H1 (cell line): Measurements from ENCODE around the gene SLFNL1. TPM values are rescaled to one million over a fixed set of nuclear protein-coding genes. Genes with fewer than 3 reads are reported as not detected.

Experiments
- CTCF ChIA-PET: fragments of 300-600 bp; sonication (Branson Sonifier 250); formaldehyde crosslinking; loops from one replicate; lab custom pipeline; 2021; ENCODE audit not compliant: partially characterized antibody; lab: Charles Lee
- POLR2A ChIA-PET: fragments of 300-600 bp; sonication (Branson Sonifier 250); formaldehyde crosslinking; loops from one replicate; lab custom pipeline; 2021; ENCODE audit warnings: inconsistent platforms; ENCODE audit not compliant: partially characterized antibody; lab: Charles Lee
- DNase-seq, 2 experiments: peaks; one replicate each; pipeline versions ENCODE4 v3.0.0 to v3.0.0-alpha.2; 2010 to 2022; ENCODE audit warnings: low spot score in 2 of 2, low read depth in 1 of 2, mixed read lengths in 1 of 2
- FAIRE-seq: peaks from 2 replicates; lab custom pipeline; 2011; peaks lifted over from hg19 to GRCh38; lab: Jason Lieb, UNC
- H2AFZ ChIP-seq: 2 replicates; pipeline ENCODE4 v1.8.1; 2012; ENCODE audit warnings: low read length, inconsistent platforms
- H2AK5ac ChIP-seq: 2 replicates; pipeline ENCODE4 v1.6.1; 2013; ENCODE audit warnings: low read depth, low read length
- H2BK120ac ChIP-seq: replicated peaks from 2 replicates; pipeline ENCODE3; 2013; ENCODE audit warnings: low read depth, low read length, inconsistent platforms
- H2BK12ac ChIP-seq: 2 replicates; pipeline ENCODE4 v1.6.1; 2013; ENCODE audit warnings: low read depth, low read length
- H2BK15ac ChIP-seq: 2 replicates; pipeline ENCODE4 v1.6.1; 2013; ENCODE audit warnings: low read length
- H2BK20ac ChIP-seq: 2 replicates; pipeline ENCODE4 v1.6.1; 2013; ENCODE audit warnings: low read length
- H2BK5ac ChIP-seq: 2 replicates; pipeline ENCODE4 v1.6.1; 2013; ENCODE audit warnings: low read depth, low read length
- H3K14ac ChIP-seq: 2 replicates; pipeline ENCODE4 v1.6.1; 2013; ENCODE audit warnings: inconsistent platforms; ENCODE audit not compliant: insufficient read length
- H3K18ac ChIP-seq: 2 replicates; pipeline ENCODE4 v1.6.1; 2013; ENCODE audit warnings: low read length; ENCODE audit errors: extremely low read depth
- H3K23ac ChIP-seq: 2 replicates; pipeline ENCODE4 v1.6.1; 2013; ENCODE audit warnings: inconsistent platforms; ENCODE audit not compliant: insufficient read length
- H3K23me2 ChIP-seq: 2 replicates; pipeline ENCODE4 v1.6.1; 2013; ENCODE audit warnings: low read depth, low read length
- H3K27ac ChIP-seq: 2 replicates; pipeline ENCODE4 v1.6.1; 2011; ENCODE audit warnings: low read depth, low read length, inconsistent platforms
- H3K27me3 ChIP-seq, 4 experiments: replicated peaks in 1 of 4; 1 replicate in 1 of 4; 2 replicates in 3 of 4; pipeline versions ENCODE4 v1.6.1 to v1.8.1; 2011 to 2013; ENCODE audit warnings: low read length in 3 of 4, mild to moderate bottlenecking in 3 of 4, inconsistent platforms in 2 of 4, mixed read lengths in 2 of 4, moderate library complexity in 1 of 4; ENCODE audit not compliant: control insufficient read depth in 3 of 4, insufficient read depth in 3 of 4; ENCODE audit errors: extremely low read depth in 1 of 4
- H3K36me3 ChIP-seq, 4 experiments: 2 replicates each; pipeline versions ENCODE4 v1.6.1 to v1.8.1; 2011 to 2013; ENCODE audit warnings: mild to moderate bottlenecking in 4 of 4, low read length in 3 of 4, moderate library complexity in 2 of 4, control low read depth in 1 of 4, inconsistent platforms in 1 of 4; ENCODE audit not compliant: insufficient read depth in 4 of 4, control insufficient read depth in 2 of 4
- H3K4ac ChIP-seq: replicated peaks from 2 replicates; pipeline ENCODE3; 2013; ENCODE audit warnings: low read length, low read depth, mixed read lengths, inconsistent platforms; ENCODE audit not compliant: insufficient read length
- H3K4me1 ChIP-seq, 4 experiments: replicated peaks in 1 of 4; 1 replicate in 1 of 4; 2 replicates in 3 of 4; pipeline versions ENCODE4 v1.6.1 to v1.8.1; 2011 to 2013; ENCODE audit warnings: low read length in 3 of 4, inconsistent platforms in 2 of 4, mixed read lengths in 1 of 4; ENCODE audit not compliant: insufficient read depth in 4 of 4, control insufficient read depth in 3 of 4
- H3K4me2 ChIP-seq, 2 experiments: 2 replicates each; pipeline versions ENCODE4 v1.6.1 to v1.8.1; 2011 to 2013; ENCODE audit warnings: low read depth in 2 of 2, low read length in 2 of 2, control low read depth in 1 of 2, inconsistent platforms in 1 of 2, mild to moderate bottlenecking in 1 of 2; ENCODE audit not compliant: insufficient read depth in 1 of 2
- H3K4me3 ChIP-seq, 4 experiments: fragments of 200-600, 300-600 bp in 1 of 4; sonication (generic), shearing (Covaris generic), sonication (Bioruptor Twin) in 1 of 4; 2 replicates each; pipeline versions ENCODE4 v1.5.1 to v1.8.1; 2011 to 2016; ENCODE audit warnings: low read length in 4 of 4, low read depth in 3 of 4, control low read depth in 2 of 4, inconsistent platforms in 2 of 4, mild to moderate bottlenecking in 2 of 4, mixed read lengths in 1 of 4, moderate library complexity in 1 of 4; ENCODE audit not compliant: insufficient read depth in 2 of 4; ENCODE audit errors: extremely low read depth in 1 of 4
- H3K56ac ChIP-seq: replicated peaks from 2 replicates; pipeline ENCODE3; 2013; ENCODE audit warnings: low read depth, mild to moderate bottlenecking, mixed read lengths, low read length, inconsistent platforms; ENCODE audit not compliant: insufficient read length
- H3K79me1 ChIP-seq: 2 replicates; pipeline ENCODE4 v1.6.1; 2013; ENCODE audit warnings: low read depth, low read length, control low read depth
- H3K79me2 ChIP-seq, 2 experiments: 2 replicates each; pipeline versions ENCODE4 v1.6.1 to v1.8.1; 2012 to 2013; ENCODE audit warnings: low read length in 2 of 2, mild to moderate bottlenecking in 2 of 2, inconsistent platforms in 1 of 2; ENCODE audit not compliant: insufficient read depth in 2 of 2, control insufficient read depth in 1 of 2
- H3K9ac ChIP-seq, 4 experiments: replicated peaks in 1 of 4; 1 replicate in 1 of 4; 2 replicates in 3 of 4; pipeline versions ENCODE4 v1.6.1 to v1.8.1; 2011 to 2013; ENCODE audit warnings: low read depth in 3 of 4, low read length in 3 of 4, control low read depth in 2 of 4, mild to moderate bottlenecking in 2 of 4, moderate library complexity in 2 of 4, inconsistent platforms in 1 of 4; ENCODE audit errors: extremely low read depth in 1 of 4
- H3K9me3 ChIP-seq, 2 experiments: 2 replicates each; pipeline versions ENCODE4 v1.6.1 to v1.8.1; 2012 to 2013; ENCODE audit warnings: mild to moderate bottlenecking in 2 of 2, moderate library complexity in 2 of 2, control low read depth in 1 of 2, inconsistent platforms in 1 of 2, low read depth in 1 of 2, low read length in 1 of 2, mixed read lengths in 1 of 2; ENCODE audit not compliant: insufficient read depth in 2 of 2
- H4K20me1 ChIP-seq, 2 experiments: replicated peaks in 1 of 2; 2 replicates each; pipeline versions ENCODE3 to v1.8.1; 2011 to 2013; ENCODE audit warnings: inconsistent platforms in 2 of 2, low read length in 2 of 2, mild to moderate bottlenecking in 1 of 2; ENCODE audit not compliant: insufficient read depth in 2 of 2, control insufficient read depth in 1 of 2
- H4K5ac ChIP-seq: 2 replicates; pipeline ENCODE4 v1.6.1; 2013; ENCODE audit warnings: low read length, low read depth, mixed read lengths, inconsistent platforms; ENCODE audit not compliant: insufficient read length
- H4K8ac ChIP-seq: 2 replicates; pipeline ENCODE4 v1.8.0; 2013; ENCODE audit warnings: mild to moderate bottlenecking, moderate library complexity, low read length, inconsistent platforms; ENCODE audit not compliant: insufficient read depth; ENCODE audit errors: extremely low read depth
- H4K91ac ChIP-seq: replicated peaks from 2 replicates; pipeline ENCODE3; 2013; ENCODE audit warnings: low read length, mixed read lengths, inconsistent platforms; ENCODE audit not compliant: insufficient read length
- EZH2 ChIP-seq: fragments of 200-600 bp; sonication (generic); IDR thresholded peaks from 2 replicates; pipeline ENCODE4 v1.7.1; 2012; ENCODE audit warnings: low read depth, mild to moderate bottlenecking, moderate library complexity, low read length, inconsistent platforms; ENCODE audit not compliant: severe bottlenecking
- HDAC2 ChIP-seq, 2 experiments: fragments of 300-600 bp in 1 of 2; sonication (generic) in 1 of 2; IDR thresholded peaks; 2 replicates each; pipeline ENCODE4 v1.6.1; 2011 to 2012; ENCODE audit warnings: low read depth in 2 of 2, low read length in 2 of 2, mild to moderate bottlenecking in 2 of 2, moderate library complexity in 2 of 2, borderline replicate concordance in 1 of 2, inconsistent platforms in 1 of 2
- KDM1A ChIP-seq: fragments of 200-600, 300-600 bp; sonication (generic); IDR thresholded peaks from 2 replicates; pipeline ENCODE4 v1.7.1; 2016; ENCODE audit warnings: mild to moderate bottlenecking, low read length, borderline replicate concordance
- RBBP5 ChIP-seq: IDR thresholded peaks from 2 replicates; pipeline ENCODE4 v1.7.1; 2012; ENCODE audit warnings: low read depth, mild to moderate bottlenecking, inconsistent platforms, low read length, moderate library complexity, borderline replicate concordance
- SP2 ChIP-seq: IDR thresholded peaks from 2 replicates; pipeline ENCODE4 v1.6.1; 2012; ENCODE audit warnings: mild to moderate bottlenecking, low read length, inconsistent platforms
- SP4 ChIP-seq: IDR thresholded peaks from 2 replicates; pipeline ENCODE4 v1.6.1; 2012; ENCODE audit warnings: low read length, inconsistent platforms
- SRF ChIP-seq: IDR thresholded peaks from 2 replicates; pipeline ENCODE4 v1.6.1; 2011; ENCODE audit warnings: mild to moderate bottlenecking, low read depth, low read length, moderate library complexity
- TBP ChIP-seq: IDR thresholded peaks from 2 replicates; pipeline ENCODE4 v1.6.1; 2011; ENCODE audit warnings: low read depth, low read length, improper control_type of control experiment
- WGBS, 2 experiments: shearing (Covaris generic) in 1 of 2; methylation state at CpG; one replicate each; pipeline versions ENCODE4 v1.1.6 to v1.1.7; 2013 to 2015; ENCODE audit warnings: low lambda C conversion rate in 2 of 2, mixed read lengths in 2 of 2, inconsistent platforms in 1 of 2, low coverage in 1 of 2, missing lambda C conversion rate in 1 of 2; ENCODE audit not compliant: insufficient replicate concordance in 2 of 2, insufficient coverage in 1 of 2, insufficient read length in 1 of 2; ENCODE audit errors: extremely low coverage in 1 of 2, missing lambda C conversion rate in 1 of 2; 5-methylcytosine and 5-hydroxymethylcytosine counted together
- polyA plus RNA-seq, 7 experiments: library from polyadenylated mRNA; depleted of rRNA in 3 of 7; stranded (reverse) in 5 of 7; unstranded in 2 of 7; fragments of >200 nt in 5 of 7; fragments of 200-250 nt in 2 of 7; gene quantifications; 1 replicate in 5 of 7; 2 replicates in 1 of 7; 4 replicates in 1 of 7; pipeline versions ENCODE4 v1.2.1 to v1.2.3, GENCODE V29; 2011 to 2013; ENCODE audit warnings: missing spikeins in 2 of 7, mixed read lengths in 2 of 7
- total RNA-seq: library from RNA; stranded (reverse); fragmentation: NEBNext Ultra II Directional; extraction: Animal tissue kit (Norgen Biotek cat#: 25700); gene quantifications from 2 replicates; pipeline ENCODE4 v1.2.1, GENCODE V29; 2021
- TF ChIP-seq, protein P1 (sequence below): IDR thresholded peaks from 2 replicates; pipeline ENCODE4 v1.6.1; 2011; ENCODE audit warnings: low read depth, mild to moderate bottlenecking, low read length; ENCODE audit not compliant: insufficient read depth

Gene SLFNL1
- total and polyA plus RNA-seq, 2 of the 8 experiments (the other 6 are each of a cell fraction or from before 2014, with no cell fraction given): not detected

- no peak overlapping the region for H3K14ac ChIP-seq
- H3K4me1 ChIP-seq: 0 out of 7 replicates have a peak, but pooled peaks cover 0 to 1% (median 0%) of the 10 kb centered on the region in 4 experiments
- DNase-seq (no peak), FAIRE-seq (no peak)
- no peaks in the 10 kb centered on the region for H3K9me3 ChIP-seq
- H3K18ac ChIP-seq: no peak overlapping the region; the same call in 1 of the 2 replicates
- H4K5ac ChIP-seq: no peak overlapping the region
- H2BK5ac ChIP-seq: no peak overlapping the region
- H3K4ac ChIP-seq: no peak overlapping the region
- H3K79me2 ChIP-seq: no peaks in the 10 kb centered on the region
- no peak overlapping the region for H2BK15ac ChIP-seq
- H2BK20ac ChIP-seq: no peak overlapping the region
- H3K27ac ChIP-seq: no peak overlapping the region
- H2BK12ac ChIP-seq: no peak overlapping the region
- no peak overlapping the region for H3K4me3 ChIP-seq
- H4K20me1 ChIP-seq: no peaks in the 10 kb centered on the region
- ChIA-PET CTCF (interaction anchor here (0.7 to 0.9 kb wide), 2 partner anchors 19 to 23 kb away, joined by 3 read pairs; no protein-coding TSS in a partner anchor), POLR2A (interaction anchor here (1.0 kb wide), 1 partner anchor 13 kb away, joined by 3 read pairs; no protein-coding TSS in a partner anchor)
- peaks cover 2% of the 10 kb centered on the region; the same call in 1 of the 2 replicates for H3K23me2 ChIP-seq
- H3K36me3 ChIP-seq: no peaks in the 10 kb centered on the region
- no peak overlapping the region for H3K56ac ChIP-seq
- H3K9ac ChIP-seq: no peak overlapping the region
- H3K23ac ChIP-seq: no peak overlapping the region
- H3K27me3 ChIP-seq: no peaks in the 10 kb centered on the region
- no peak overlapping the region for H2BK120ac ChIP-seq
- 89% methylated on average over 2 of the region's 2 CpGs; no CpG with 5 or more reads in 1 of the 2 experiments for WGBS, 2 experiments
- H3K79me1 ChIP-seq: no peaks in the 10 kb centered on the region
- no peak overlapping the region for H2AK5ac ChIP-seq
- no peak overlapping the region for H2AFZ ChIP-seq
- no peak overlapping the region for H4K8ac ChIP-seq
- no peak overlapping the region for H3K4me2 ChIP-seq
- H4K91ac ChIP-seq: no peak overlapping the region
- no peak for TF ChIP-seq SP4
- no peak for TF ChIP-seq RBBP5
- no peak for TF ChIP-seq SRF
- no peak for TF ChIP-seq EZH2
- no peak for TF ChIP-seq TBP
- no peak for TF ChIP-seq HDAC2 (IDR thresholded peaks at IDR 0.05; ENCODE audit: borderline replicate concordance in 1 of 2, low read depth in 2 of 2, low read length in 2 of 2)
- TF ChIP-seq, protein P1, sequence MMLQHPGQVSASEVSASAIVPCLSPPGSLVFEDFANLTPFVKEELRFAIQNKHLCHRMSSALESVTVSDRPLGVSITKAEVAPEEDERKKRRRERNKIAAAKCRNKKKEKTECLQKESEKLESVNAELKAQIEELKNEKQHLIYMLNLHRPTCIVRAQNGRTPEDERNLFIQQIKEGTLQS: no peak
- TF ChIP-seq KDM1A: no peak
- TF ChIP-seq SP2: no peak
Measured at GRCh38 chr1:40973912-40974311, 47.6 kb downstream of the SLFNL1 start.
